Measurements from ENCODE around the gene TEAD4. TPM values are rescaled to one million over a fixed set of nuclear protein-coding genes. Genes with fewer than 3 reads are reported as not detected.

TEAD4 gene
- total RNA-seq, 1 experiment from 2014 or later, result 96.8 TPM

DNA sequence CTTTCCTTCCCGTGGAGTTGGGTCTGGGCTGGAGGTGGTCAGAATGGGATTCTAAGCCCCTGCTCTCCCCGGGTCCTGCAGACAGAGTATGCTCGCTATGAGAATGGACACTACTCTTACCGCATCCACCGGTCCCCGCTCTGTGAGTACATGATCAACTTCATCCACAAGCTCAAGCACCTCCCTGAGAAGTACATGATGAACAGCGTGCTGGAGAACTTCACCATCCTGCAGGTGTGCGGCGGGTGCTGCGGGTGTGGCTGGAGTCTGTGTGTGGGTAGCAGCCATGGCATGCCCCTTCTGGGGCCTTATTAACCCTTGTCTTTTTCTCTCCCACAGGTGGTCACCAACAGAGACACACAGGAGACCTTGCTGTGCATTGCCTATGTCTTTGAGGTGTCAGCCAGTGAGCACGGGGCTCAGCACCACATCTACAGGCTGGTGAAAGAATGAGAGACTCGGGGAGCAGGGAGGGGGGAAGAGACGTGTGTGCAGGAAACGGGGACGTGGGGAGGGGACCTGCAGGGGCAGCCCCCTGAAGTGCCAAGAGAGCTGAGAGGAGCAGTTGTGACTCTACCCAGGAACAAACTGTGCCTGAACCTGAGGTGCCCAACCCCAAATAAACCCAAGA lies 80.9 kb downstream of the TEAD4 start:
- H3K36me3 Mint-ChIP-seq, result peaks cover 36% of the 10 kb centered on the region
- CTCF ChIA-PET, result interaction anchor here (1.1 to 1.2 kb wide), 2 partner anchors 155 to 288 kb away, joined by 3 read pairs; no protein-coding TSS in a partner anchor

More for the DNA sequence above, 80.9 kb downstream of the TEAD4 start:
- Mint-ChIP-seq H3K27me3 (ENCODE audit: low read depth) (no peaks in the 10 kb centered on the region), H3K4me1 (0 out of 2 replicates have a peak, but pooled peaks cover 3% of the 10 kb centered on the region), H3K4me3 (no peak overlapping the region), H3K9me3 (no peaks in the 10 kb centered on the region), H3K27ac (no peak overlapping the region)
- ATAC-seq (no peak), DNase-seq (ENCODE audit: low spot score) (no peak)
- POLR2A ChIA-PET, result no interaction called here
- TF ChIP-seq ZNF671 (CRISPR knock-in tag; IDR thresholded peaks at IDR 0.05), result no peak
- no peak for TF ChIP-seq OVOL2 (CRISPR knock-in tag; IDR thresholded peaks at IDR 0.05; ENCODE audit: borderline replicate concordance)
- no peak for TF ChIP-seq AFF4 (CRISPR knock-in tag; IDR thresholded peaks at IDR 0.05; ENCODE audit: borderline replicate concordance)
- no peak for TF ChIP-seq PRDM15 (CRISPR knock-in tag; IDR thresholded peaks at IDR 0.05)
- TF ChIP-seq TCF7 (CRISPR knock-in tag; IDR thresholded peaks at IDR 0.05; ENCODE audit: low read depth), result no peak
- no peak for TF ChIP-seq NFYB (CRISPR knock-in tag; conservative IDR thresholded peaks at IDR 0.05; ENCODE audit: low read depth)
- no peak for TF ChIP-seq EMX1 (CRISPR knock-in tag; IDR thresholded peaks at IDR 0.05)
- TF ChIP-seq ZNF423 (CRISPR knock-in tag; IDR thresholded peaks at IDR 0.05), result no peak
- no peak for TF ChIP-seq ZNF425 (CRISPR knock-in tag; conservative IDR thresholded peaks at IDR 0.05)
- TF ChIP-seq SP1 (CRISPR knock-in tag; conservative IDR thresholded peaks at IDR 0.05), result no peak
- TF ChIP-seq FOXP4 (CRISPR knock-in tag; IDR thresholded peaks at IDR 0.05), result no peak
- TF ChIP-seq, protein P1, sequence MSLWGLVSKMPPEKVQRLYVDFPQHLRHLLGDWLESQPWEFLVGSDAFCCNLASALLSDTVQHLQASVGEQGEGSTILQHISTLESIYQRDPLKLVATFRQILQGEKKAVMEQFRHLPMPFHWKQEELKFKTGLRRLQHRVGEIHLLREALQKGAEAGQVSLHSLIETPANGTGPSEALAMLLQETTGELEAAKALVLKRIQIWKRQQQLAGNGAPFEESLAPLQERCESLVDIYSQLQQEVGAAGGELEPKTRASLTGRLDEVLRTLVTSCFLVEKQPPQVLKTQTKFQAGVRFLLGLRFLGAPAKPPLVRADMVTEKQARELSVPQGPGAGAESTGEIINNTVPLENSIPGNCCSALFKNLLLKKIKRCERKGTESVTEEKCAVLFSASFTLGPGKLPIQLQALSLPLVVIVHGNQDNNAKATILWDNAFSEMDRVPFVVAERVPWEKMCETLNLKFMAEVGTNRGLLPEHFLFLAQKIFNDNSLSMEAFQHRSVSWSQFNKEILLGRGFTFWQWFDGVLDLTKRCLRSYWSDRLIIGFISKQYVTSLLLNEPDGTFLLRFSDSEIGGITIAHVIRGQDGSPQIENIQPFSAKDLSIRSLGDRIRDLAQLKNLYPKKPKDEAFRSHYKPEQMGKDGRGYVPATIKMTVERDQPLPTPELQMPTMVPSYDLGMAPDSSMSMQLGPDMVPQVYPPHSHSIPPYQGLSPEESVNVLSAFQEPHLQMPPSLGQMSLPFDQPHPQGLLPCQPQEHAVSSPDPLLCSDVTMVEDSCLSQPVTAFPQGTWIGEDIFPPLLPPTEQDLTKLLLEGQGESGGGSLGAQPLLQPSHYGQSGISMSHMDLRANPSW (CRISPR knock-in tag; conservative IDR thresholded peaks at IDR 0.05; ENCODE audit: low read depth), result no peak
- no peak for TF ChIP-seq GABPB1 (CRISPR knock-in tag; IDR thresholded peaks at IDR 0.05)

All from WTC11 (cell line).